Esophagus (tissue), 2 donors: ENCODE measurements around the gene LGALS9C. TPM values are rescaled to one million over a fixed set of nuclear protein-coding genes. Genes with fewer than 3 reads are reported as not detected.
A peak's percentile ranks its signal among the peaks of the same experiment; 100 is the strongest.
"Not testable (repeated sequence)": the region's sequence is repeated elsewhere in the genome, so short reads cannot be mapped to it uniquely, and the experiment has no call there.

Experiments
- H3K27ac ChIP-seq, 2 donors: one replicate each; pipeline ENCODE4 v1.5.1; 2013; ENCODE audit warnings: low read depth in 2 of 2, mild to moderate bottlenecking in 2 of 2, inconsistent platforms in 1 of 2, low read length in 1 of 2, moderate library complexity in 1 of 2
- H3K27me3 ChIP-seq, 2 donors: one replicate each; pipeline ENCODE4 v1.6.1; 2013; ENCODE audit warnings: low read length in 2 of 2, control low read depth in 1 of 2, mild to moderate bottlenecking in 1 of 2; ENCODE audit not compliant: insufficient read depth in 2 of 2, control insufficient read depth in 1 of 2
- H3K36me3 ChIP-seq, 2 donors: one replicate each; pipeline ENCODE4 v1.6.1; 2013; ENCODE audit warnings: low read length in 1 of 2; ENCODE audit not compliant: control insufficient read depth in 2 of 2, insufficient read depth in 2 of 2
- H3K4me1 ChIP-seq, 2 donors: one replicate each; pipeline ENCODE4 v1.6.1; 2013; ENCODE audit warnings: low read length in 1 of 2; ENCODE audit not compliant: control insufficient read depth in 2 of 2, insufficient read depth in 2 of 2
- H3K4me3 ChIP-seq, 2 donors: one replicate each; pipeline ENCODE4 v1.5.1; 2013; ENCODE audit warnings: low read length in 2 of 2, mild to moderate bottlenecking in 2 of 2, low read depth in 1 of 2, moderate library complexity in 1 of 2
- H3K9me3 ChIP-seq, 2 donors: one replicate each; pipeline ENCODE4 v1.6.1; 2013; ENCODE audit warnings: mild to moderate bottlenecking in 2 of 2, low read depth in 1 of 2, low read length in 1 of 2, moderate library complexity in 1 of 2; ENCODE audit not compliant: control insufficient read depth in 2 of 2, insufficient read depth in 1 of 2
- WGBS, 2 donors: extraction: QIAGEN DNeasy Blood & Tissue Kit; methylation state at CpG; one replicate each; pipeline ENCODE4 v1.1.7; 2013; 5-methylcytosine and 5-hydroxymethylcytosine counted together
- polyA plus RNA-seq, 2 donors: library from polyadenylated mRNA; stranded (reverse); fragments of 200-250 nt; gene quantifications; one replicate each; pipeline ENCODE4 v1.2.3, GENCODE V29; 2013
- donor health status: healthy with polysubstance abuse.
- donor health status: Bipolar disorder and iron deficiency.

Gene LGALS9C
- 10 to 100 TPM; 13.4 to 28.2 TPM for polyA plus RNA-seq

- H3K9me3 ChIP-seq, H3K4me3 ChIP-seq, H3K36me3 ChIP-seq, H3K27me3 ChIP-seq, H3K4me1 ChIP-seq: not testable (repeated sequence)
- peak within 1 kb of the TSS; percentile 78 to 90 for H3K27ac ChIP-seq
- WGBS, 2 donors: 42 to 54% methylated on average over 6 to 7 of the region's 9 CpGs
Measured at GRCh38 chr17:18476508-18477308, at the start of gene LGALS9C. LGALS9C (plus strand) TSS chr17:18476789; CDS start chr17:18476855, 66 bp downstream.

DNA sequence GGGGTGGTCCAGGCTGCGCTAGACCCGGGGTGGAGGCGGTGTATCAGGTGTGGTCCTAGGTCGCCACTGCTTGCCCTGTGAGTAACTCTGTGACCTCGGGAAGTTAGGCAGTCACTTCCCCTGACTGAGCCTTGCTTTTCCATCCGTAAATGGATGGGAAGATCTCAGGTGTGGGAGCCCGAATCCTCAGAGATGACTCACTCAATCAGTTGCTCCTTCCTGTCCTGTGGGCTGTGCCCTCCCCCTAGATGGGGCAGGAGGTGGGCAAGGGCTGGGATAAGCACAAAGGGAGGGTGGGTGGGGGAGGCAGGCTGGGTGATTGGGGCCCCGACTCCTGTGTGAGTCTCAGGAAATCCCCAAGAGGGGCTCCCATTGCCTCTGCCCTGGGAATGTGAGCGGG lies 44.4 kb upstream of the LGALS9C start:
- WGBS, 2 donors: no CpG with 5 or more reads among the region's 9 CpGs
- not testable (repeated sequence) for H3K4me1 ChIP-seq, H3K27ac ChIP-seq

DNA sequence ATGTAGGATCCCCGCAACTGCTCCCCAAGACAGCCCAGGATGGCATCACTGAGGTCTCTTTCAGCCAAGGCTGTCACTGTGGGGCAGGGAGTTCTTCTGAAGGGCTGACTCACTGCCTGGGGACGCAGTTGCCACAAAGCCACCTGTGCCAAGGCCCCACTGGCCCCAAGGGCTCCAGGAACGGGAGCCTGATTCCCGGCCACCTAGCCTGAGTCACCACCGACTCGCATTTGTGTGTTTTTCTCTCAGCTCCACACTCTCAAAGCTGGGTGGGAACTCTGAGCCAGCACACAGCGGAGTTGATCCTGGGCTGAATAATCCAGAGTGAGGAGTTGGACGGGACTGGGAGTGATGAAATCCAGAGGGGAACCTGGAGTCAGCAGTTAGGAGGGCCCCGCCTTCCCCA lies 37.1 kb upstream of the LGALS9C start:
- not testable (repeated sequence) for H3K4me1 ChIP-seq, H3K27me3 ChIP-seq, H3K9me3 ChIP-seq, H3K4me3 ChIP-seq, H3K36me3 ChIP-seq, H3K27ac ChIP-seq
- 42 to 63% methylated on average over 4 of the region's 9 CpGs for WGBS, 2 donors

More for the DNA sequence above, 44.4 kb upstream of the LGALS9C start:
- not testable (repeated sequence) for H3K9me3 ChIP-seq, H3K27me3 ChIP-seq, H3K36me3 ChIP-seq, H3K4me3 ChIP-seq

GRCh38 chr17:18442093-18442492 lies 34.5 kb upstream of the LGALS9C start:
- not testable (repeated sequence) for H3K36me3 ChIP-seq, H3K4me3 ChIP-seq, H3K9me3 ChIP-seq, H3K27ac ChIP-seq, H3K4me1 ChIP-seq, H3K27me3 ChIP-seq
- WGBS, 2 donors: 16 to 28% methylated on average over 5 of the region's 9 CpGs

DNA sequence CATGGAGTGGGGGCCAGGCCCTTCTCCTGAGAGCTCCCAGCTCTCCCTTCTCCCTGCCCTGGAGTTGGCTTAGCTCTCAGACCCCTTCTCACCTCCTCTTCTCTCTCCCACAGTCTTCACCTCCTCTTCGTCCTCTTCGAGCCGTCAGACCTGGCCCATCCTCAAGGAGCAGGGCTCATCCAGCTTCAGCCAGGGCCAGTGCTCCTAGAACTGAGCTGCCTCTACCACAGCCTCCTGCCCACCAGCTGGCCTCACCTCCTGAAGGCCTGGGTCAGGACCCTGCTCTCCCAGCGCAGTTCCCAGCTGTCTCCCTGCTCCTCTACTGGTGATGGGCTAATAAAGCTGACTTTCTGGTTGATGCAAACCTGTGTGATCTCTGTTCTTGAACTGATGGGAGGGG lies 34.1 kb upstream of the LGALS9C start:
- H3K36me3 ChIP-seq, H3K27ac ChIP-seq, H3K4me3 ChIP-seq, H3K27me3 ChIP-seq, H3K4me1 ChIP-seq, H3K9me3 ChIP-seq: not testable (repeated sequence)
- 80 to 89% methylated on average over 1 of the region's 4 CpGs for WGBS, 2 donors

DNA sequence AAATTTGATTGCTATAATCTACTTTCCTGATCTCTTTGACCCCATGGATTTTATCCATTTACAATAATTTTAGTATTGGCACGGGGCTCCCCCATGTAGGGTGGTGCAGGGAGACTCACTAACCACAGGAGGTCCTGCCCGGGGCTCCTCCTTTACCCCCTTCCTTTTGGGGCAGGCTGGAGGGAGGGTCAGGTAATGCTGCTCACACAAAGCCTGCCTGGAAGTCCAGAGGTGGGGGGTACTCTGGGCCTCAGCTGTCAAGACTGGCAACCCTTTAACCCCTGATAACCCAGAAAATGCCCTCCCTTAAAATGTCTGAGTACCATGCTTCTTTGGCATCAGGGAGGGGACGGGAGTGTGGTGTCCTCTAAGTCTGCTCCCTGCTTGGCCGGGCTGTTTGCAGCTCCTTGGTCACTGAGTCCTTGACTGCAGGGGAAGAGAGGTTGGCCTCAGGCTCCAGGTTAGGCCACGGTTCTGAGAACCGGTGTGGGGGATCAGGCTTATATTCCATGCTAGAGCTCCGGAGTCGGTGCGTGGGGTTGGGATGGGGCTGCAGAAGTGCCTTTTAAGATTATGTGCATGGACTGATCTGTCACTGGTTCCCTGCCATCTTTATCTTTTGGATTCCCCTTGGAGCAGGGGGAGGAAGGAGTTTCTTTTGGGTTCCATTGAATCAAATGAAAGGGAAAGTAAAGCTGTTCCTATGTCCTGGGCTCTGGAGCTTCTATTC lies 28.9 kb upstream of the LGALS9C start:
- not testable (repeated sequence) for H3K36me3 ChIP-seq, H3K27me3 ChIP-seq, H3K4me1 ChIP-seq, H3K27ac ChIP-seq, H3K4me3 ChIP-seq, H3K9me3 ChIP-seq
- 83 to 86% methylated on average over 7 to 8 of the region's 9 CpGs for WGBS, 2 donors

- H3K4me1 ChIP-seq, H3K36me3 ChIP-seq, H3K9me3 ChIP-seq, H3K27me3 ChIP-seq, H3K4me3 ChIP-seq, H3K27ac ChIP-seq: not testable (repeated sequence)
- no CpG with 5 or more reads among the region's 2 CpGs for WGBS, 2 donors
Measured at GRCh38 chr17:18448311-18448710, 28.3 kb upstream of the LGALS9C start.

DNA sequence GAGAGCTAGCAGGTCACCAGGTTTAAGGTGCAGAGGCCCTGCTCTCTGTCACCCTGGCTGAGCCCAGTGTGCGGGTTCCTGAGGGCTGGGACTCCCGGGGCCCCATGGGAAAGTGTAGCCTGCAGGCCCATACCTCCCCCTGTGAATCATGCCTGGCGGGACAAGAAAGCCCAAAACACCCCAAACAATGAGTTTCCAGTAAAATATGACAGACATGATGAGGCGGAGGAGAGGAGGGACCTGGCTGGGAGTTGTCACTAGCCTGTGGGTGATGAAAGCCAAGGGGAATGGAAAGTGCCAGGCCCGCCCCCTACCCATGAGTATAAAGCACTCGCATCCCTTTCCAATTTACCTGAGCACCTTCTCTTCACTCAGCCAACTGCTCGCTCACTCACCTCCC lies 26.8 kb upstream of the LGALS9C start:
- H3K36me3 ChIP-seq, H3K4me1 ChIP-seq, H3K9me3 ChIP-seq, H3K27me3 ChIP-seq, H3K4me3 ChIP-seq, H3K27ac ChIP-seq: not testable (repeated sequence)
- 61 to 63% methylated on average over 3 to 6 of the region's 7 CpGs for WGBS, 2 donors

DNA sequence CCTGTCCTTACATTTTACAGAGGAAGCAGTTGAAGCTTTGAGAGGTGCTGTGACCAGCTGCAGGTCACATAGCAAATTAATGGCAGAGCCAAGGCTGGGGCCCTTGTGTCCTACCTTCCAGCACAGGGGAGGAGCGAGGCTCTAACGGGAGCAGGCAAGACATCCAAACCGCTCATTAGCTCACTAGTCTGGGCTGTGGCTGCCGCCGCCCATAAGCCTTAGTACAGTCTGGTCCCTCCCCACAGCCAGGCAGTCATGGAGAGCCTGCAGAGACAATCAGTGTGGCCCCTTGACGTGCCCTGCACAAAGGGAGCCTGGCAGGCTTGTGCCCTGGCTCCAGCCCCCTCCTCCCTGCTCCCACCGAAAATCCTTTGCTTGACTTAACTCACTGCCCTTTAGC lies 25.6 kb upstream of the LGALS9C start:
- not testable (repeated sequence) for H3K27ac ChIP-seq, H3K4me3 ChIP-seq, H3K36me3 ChIP-seq, H3K27me3 ChIP-seq, H3K9me3 ChIP-seq, H3K4me1 ChIP-seq
- 58 to 63% methylated on average over 5 of the region's 7 CpGs for WGBS, 2 donors

DNA sequence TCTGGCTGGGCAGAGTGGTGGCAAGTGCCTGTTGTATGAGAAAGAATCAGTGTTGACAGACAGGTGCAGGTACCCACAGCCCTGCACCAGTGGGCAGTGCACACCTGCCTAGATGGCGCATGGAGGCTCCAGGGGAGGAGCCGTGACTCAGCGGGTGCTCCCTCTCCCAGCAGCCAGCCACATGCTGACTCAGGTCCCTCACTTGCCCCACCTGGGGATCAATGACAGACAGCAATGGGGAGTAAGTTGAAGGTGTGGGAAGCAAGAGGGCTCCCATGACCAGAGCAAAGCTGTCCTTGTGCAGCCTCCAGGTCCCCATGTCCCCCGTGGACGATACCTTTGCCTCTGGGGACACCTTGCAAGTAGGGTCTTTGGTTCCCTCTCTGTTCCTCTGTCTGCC lies 24.6 kb upstream of the LGALS9C start:
- 43 to 67% methylated on average over 4 to 5 of the region's 5 CpGs for WGBS, 2 donors
- not testable (repeated sequence) for H3K27ac ChIP-seq, H3K36me3 ChIP-seq, H3K9me3 ChIP-seq, H3K4me3 ChIP-seq, H3K27me3 ChIP-seq, H3K4me1 ChIP-seq
